ENCODE results near the gene EXOC3.
A peak's percentile ranks its signal among the peaks of the same experiment; 100 is the strongest.

EXOC3 gene

DNA sequence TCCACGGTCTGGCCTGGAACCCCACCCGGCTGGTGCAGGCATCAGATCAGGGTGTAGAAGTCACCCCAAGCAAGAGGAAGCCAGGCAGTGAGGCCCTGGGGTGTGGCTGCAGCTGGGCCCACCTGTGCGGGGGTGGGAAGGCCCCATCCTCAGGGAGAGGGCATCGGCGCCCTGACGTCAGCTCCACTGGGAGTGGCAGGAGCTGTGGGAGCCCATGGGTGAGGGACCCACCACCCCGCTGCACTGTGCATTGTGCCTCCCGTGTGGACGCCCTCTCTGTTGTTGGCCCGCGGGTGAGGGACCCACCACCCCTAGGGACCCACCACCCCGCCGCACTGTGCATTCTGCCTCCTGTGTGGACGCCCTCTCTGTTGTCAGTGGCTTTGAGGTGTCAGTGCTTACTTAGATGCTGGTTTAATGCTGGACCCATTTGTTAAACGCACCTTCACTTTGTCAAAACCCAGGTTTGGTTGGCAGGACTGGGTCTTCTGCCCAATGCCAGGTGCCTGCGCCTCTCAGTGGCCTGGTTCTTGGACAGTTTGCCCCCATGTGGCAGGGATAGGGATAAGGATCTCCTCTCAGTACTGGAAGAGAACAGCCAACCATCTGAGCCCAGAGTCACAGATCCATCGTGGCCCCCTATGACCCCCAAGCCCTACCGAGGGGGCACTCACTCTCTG, 6.9 kb upstream of the EXOC3 start:
- Histone ChIP-seq H3K4me2 (ENCODE audit: low read length) (no peak overlapping the region), H3K4me1 (ENCODE audit: low read length) (peaks cover 8% of the 10 kb centered on the region), H3K36me3 (replicated peaks; ENCODE audit: low read depth, low read length) (no peaks in the 10 kb centered on the region), H3K9me3 (ENCODE audit: insufficient read depth, low read length) (no peaks in the 10 kb centered on the region), H3K27ac (ENCODE audit: low read length) (no peak overlapping the region), H2AFZ (ENCODE audit: low read depth, low read length) (no peak overlapping the region), H3K4me3 (ENCODE audit: low read length) (no peak overlapping the region), H3K27me3 (ENCODE audit: low read depth, low read length) (no peaks in the 10 kb centered on the region), H4K20me1 (ENCODE audit: insufficient read depth, low read length) (no peaks in the 10 kb centered on the region), H3K9ac (ENCODE audit: low read length) (no peak overlapping the region), H3K79me2 (ENCODE audit: low read length) (no peaks in the 10 kb centered on the region)
- TF ChIP-seq, protein P1, sequence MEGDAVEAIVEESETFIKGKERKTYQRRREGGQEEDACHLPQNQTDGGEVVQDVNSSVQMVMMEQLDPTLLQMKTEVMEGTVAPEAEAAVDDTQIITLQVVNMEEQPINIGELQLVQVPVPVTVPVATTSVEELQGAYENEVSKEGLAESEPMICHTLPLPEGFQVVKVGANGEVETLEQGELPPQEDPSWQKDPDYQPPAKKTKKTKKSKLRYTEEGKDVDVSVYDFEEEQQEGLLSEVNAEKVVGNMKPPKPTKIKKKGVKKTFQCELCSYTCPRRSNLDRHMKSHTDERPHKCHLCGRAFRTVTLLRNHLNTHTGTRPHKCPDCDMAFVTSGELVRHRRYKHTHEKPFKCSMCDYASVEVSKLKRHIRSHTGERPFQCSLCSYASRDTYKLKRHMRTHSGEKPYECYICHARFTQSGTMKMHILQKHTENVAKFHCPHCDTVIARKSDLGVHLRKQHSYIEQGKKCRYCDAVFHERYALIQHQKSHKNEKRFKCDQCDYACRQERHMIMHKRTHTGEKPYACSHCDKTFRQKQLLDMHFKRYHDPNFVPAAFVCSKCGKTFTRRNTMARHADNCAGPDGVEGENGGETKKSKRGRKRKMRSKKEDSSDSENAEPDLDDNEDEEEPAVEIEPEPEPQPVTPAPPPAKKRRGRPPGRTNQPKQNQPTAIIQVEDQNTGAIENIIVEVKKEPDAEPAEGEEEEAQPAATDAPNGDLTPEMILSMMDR (IDR thresholded peaks at IDR 0.05; ENCODE audit: low read depth, low read length) = 0 out of 2 replicates have a peak, but pooled peaks have one; percentile 9
- TF ChIP-seq EZH2phosphoT487 (IDR thresholded peaks at IDR 0.05; ENCODE audit: low read depth) = no peak

DNA sequence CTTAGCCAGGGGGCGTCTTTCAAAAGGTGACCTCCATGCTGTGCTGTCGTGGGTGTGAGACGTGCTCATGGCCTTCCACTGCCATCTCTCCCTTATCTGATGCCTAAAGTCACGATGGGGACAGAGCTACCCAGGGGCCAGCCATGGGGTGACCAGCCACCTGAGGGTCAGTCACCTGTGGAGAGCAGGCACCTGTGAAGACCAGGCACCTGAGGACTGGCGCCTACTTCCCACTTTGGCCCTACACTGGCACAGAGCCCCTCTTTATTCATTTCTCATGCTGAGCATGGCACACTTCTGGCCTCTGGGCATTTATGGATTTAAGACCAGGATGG, 6.4 kb upstream of the EXOC3 start:
- Histone ChIP-seq H4K20me1 (ENCODE audit: insufficient read depth, low read length) (no peaks in the 10 kb centered on the region), H3K4me1 (ENCODE audit: low read length) (peaks cover 8% of the 10 kb centered on the region), H3K4me2 (ENCODE audit: low read length) (no peak overlapping the region)

DNA sequence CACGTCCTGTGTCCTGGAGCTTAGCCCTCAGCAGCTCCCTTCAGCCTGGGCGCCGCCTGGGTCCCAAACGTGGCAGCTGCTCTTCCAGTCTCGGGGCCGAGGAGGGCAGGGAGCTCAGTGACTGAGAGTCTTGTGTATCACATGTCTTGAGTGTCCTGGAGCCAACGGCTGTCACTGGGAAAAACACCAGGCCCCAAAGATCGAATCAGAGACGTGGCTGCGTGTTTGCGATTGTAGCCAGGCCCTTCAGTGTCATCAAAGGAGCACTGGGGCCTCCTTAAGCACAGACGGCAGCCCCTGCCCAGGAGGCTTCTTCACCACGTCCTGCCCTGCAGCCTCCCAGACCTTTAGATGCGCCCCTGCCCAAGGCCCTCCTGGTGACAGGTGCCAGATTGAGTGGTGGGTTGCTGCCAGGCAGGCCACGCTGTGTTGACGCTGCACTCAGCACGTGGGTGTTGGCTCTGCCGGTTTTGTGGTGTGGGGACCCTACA, 5.7 kb upstream of the EXOC3 start:
- Histone ChIP-seq H3K27ac (ENCODE audit: low read length) (no peak overlapping the region), H4K20me1 (ENCODE audit: insufficient read depth, low read length) (no peaks in the 10 kb centered on the region), H3K79me2 (ENCODE audit: low read length) (peaks cover 4% of the 10 kb centered on the region), H3K4me1 (ENCODE audit: low read length) (peaks cover 14% of the 10 kb centered on the region), H3K36me3 (replicated peaks; ENCODE audit: low read depth, low read length) (no peaks in the 10 kb centered on the region), H3K9me3 (ENCODE audit: insufficient read depth, low read length) (no peaks in the 10 kb centered on the region), H3K4me3 (ENCODE audit: low read length) (no peak overlapping the region), H3K27me3 (ENCODE audit: low read depth, low read length) (no peaks in the 10 kb centered on the region), H3K9ac (ENCODE audit: low read length) (no peak overlapping the region), H3K4me2 (ENCODE audit: low read length) (no peak overlapping the region), H2AFZ (ENCODE audit: low read depth, low read length) (no peak overlapping the region)
- no peak for TF ChIP-seq EZH2phosphoT487 (IDR thresholded peaks at IDR 0.05; ENCODE audit: low read depth)
- TF ChIP-seq, protein P1 (IDR thresholded peaks at IDR 0.05; ENCODE audit: low read depth, low read length) = no peak

More for the DNA sequence above, 6.4 kb upstream of the EXOC3 start:
- Histone ChIP-seq H3K9me3 (ENCODE audit: insufficient read depth, low read length) (no peaks in the 10 kb centered on the region), H2AFZ (ENCODE audit: low read depth, low read length) (no peak overlapping the region), H3K4me3 (ENCODE audit: low read length) (no peak overlapping the region), H3K27me3 (ENCODE audit: low read depth, low read length) (no peaks in the 10 kb centered on the region), H3K79me2 (ENCODE audit: low read length) (no peaks in the 10 kb centered on the region), H3K36me3 (replicated peaks; ENCODE audit: low read depth, low read length) (no peaks in the 10 kb centered on the region), H3K9ac (ENCODE audit: low read length) (no peak overlapping the region), H3K27ac (ENCODE audit: low read length) (no peak overlapping the region)
- TF ChIP-seq, protein P1 (IDR thresholded peaks at IDR 0.05; ENCODE audit: low read depth, low read length) = no peak
- no peak for TF ChIP-seq EZH2phosphoT487 (IDR thresholded peaks at IDR 0.05; ENCODE audit: low read depth)

DNA sequence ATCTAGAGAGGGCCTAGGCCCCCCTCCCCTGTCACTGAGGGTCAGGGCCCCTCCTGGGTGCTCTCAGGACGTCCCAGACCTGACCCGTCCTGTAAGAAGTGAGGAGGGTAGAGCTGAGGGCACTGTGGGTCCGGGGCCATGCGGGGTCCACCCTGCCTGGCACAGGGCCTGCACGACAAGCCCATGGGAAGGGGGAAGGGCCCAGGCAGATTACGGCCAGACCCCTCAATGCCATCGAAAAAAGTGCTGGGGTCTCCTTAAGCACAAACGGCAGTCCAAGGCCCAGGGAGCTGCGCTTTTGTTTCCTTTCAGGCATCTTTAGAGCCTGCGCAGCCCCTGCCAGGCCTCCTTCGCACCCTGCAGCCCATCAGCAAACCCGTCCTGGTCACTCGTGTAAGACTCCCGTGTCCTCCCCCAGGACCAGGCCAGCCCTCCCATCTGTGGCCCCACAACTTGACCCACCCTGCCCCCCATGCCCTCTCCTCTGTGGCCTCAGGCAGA, 4.4 kb upstream of the EXOC3 start:
- H3K4me3 ChIP-seq (ENCODE audit: low read length) = no peak overlapping the region
- no peak overlapping the region for H3K9ac ChIP-seq (ENCODE audit: low read length)
- H3K9me3 ChIP-seq (ENCODE audit: insufficient read depth, low read length) = no peaks in the 10 kb centered on the region
- TF ChIP-seq EZH2phosphoT487 (IDR thresholded peaks at IDR 0.05; ENCODE audit: low read depth) = no peak
- TF ChIP-seq, protein P1 (IDR thresholded peaks at IDR 0.05; ENCODE audit: low read depth, low read length) = no peak
- peaks cover 13% of the 10 kb centered on the region for H3K79me2 ChIP-seq (ENCODE audit: low read length)
- peaks cover 14% of the 10 kb centered on the region for H3K4me1 ChIP-seq (ENCODE audit: low read length)
- no peaks in the 10 kb centered on the region for H4K20me1 ChIP-seq (ENCODE audit: insufficient read depth, low read length)
- no peak overlapping the region for H3K27ac ChIP-seq (ENCODE audit: low read length)
- no peaks in the 10 kb centered on the region for H3K27me3 ChIP-seq (ENCODE audit: low read depth, low read length)
- no peaks in the 10 kb centered on the region for H3K36me3 ChIP-seq (replicated peaks; ENCODE audit: low read depth, low read length)
- no peak overlapping the region for H3K4me2 ChIP-seq (ENCODE audit: low read length)
- H2AFZ ChIP-seq (ENCODE audit: low read depth, low read length) = no peak overlapping the region
